HepG2 (cell line): ENCODE data around the gene HDAC3. TPM values are rescaled to one million over a fixed set of nuclear protein-coding genes. Genes with fewer than 3 reads are reported as not detected.

Experiments used
- ATAC-seq: fragments of 200-7000 bp; cut with Tn5 transposase; 3 replicates; pipeline ENCODE4 v1.9.1; 2020; ENCODE audit warnings: mild to moderate bottlenecking, moderate library complexity
- BruUV-seq: library from RNA; stranded (reverse); fragments of 400-500 nt; replicated peaks from 2 replicates; lab custom pipeline; 2021; lab: Mats Ljungman, UMichigan
- CTCF ChIA-PET: fragments of 300-600 bp; formaldehyde crosslinking; extraction: SDS; loops from one replicate; lab custom pipeline; 2021; ENCODE audit warnings: low total read pairs, inconsistent platforms, low intra/inter-chr PET ratio; lab: Yijun Ruan, JAX
- POLR2A ChIA-PET: fragments of 350-600 bp; sonication (Branson Sonifier 250); formaldehyde crosslinking; loops from one replicate; lab custom pipeline; 2020; ENCODE audit warnings: antibody characterized with exemption, inconsistent platforms; lab: Yijun Ruan, JAX
- DNase-seq: peaks from one replicate; pipeline ENCODE4 v3.0.0-alpha.2; 2015; ENCODE audit warnings: low spot score
- FAIRE-seq: peaks from 3 replicates; lab custom pipeline; 2011; peaks lifted over from hg19 to GRCh38; lab: Jason Lieb, UNC
- H2AFZ ChIP-seq: one replicate; pipeline ENCODE4 v1.6.1; 2011; ENCODE audit warnings: low read length, inconsistent platforms
- H3K27ac ChIP-seq: fragments of 300-600 bp; 3 replicates; pipeline ENCODE4 v1.8.0; 2011; ENCODE audit warnings: mixed run types, mild to moderate bottlenecking, mixed read lengths, low read length, inconsistent platforms; ENCODE audit not compliant: insufficient read depth; ENCODE audit errors: extremely low read length
- H3K27me3 ChIP-seq, 2 experiments: fragments of 200-600 bp in 1 of 2; 2 replicates in 1 of 2; 3 replicates in 1 of 2; pipeline versions ENCODE4 v1.6.0 to v1.8.0; 2011; ENCODE audit warnings: low read length in 2 of 2, mild to moderate bottlenecking in 2 of 2, moderate library complexity in 2 of 2, inconsistent platforms in 1 of 2; ENCODE audit not compliant: insufficient read depth in 2 of 2, control insufficient read depth in 1 of 2
- H3K36me3 ChIP-seq, 2 experiments: fragments of 200-600 bp in 1 of 2; replicated peaks in 1 of 2; 2 replicates in 1 of 2; 3 replicates in 1 of 2; pipeline versions ENCODE4 v1.5.1 to v1.8.0; 2011; ENCODE audit warnings: low read length in 2 of 2, inconsistent platforms in 1 of 2; ENCODE audit not compliant: insufficient read depth in 2 of 2, control insufficient read depth in 1 of 2
- H3K4me1 ChIP-seq: 2 replicates; pipeline ENCODE4 v1.5.1; 2012; ENCODE audit warnings: low read length, inconsistent platforms; ENCODE audit not compliant: insufficient read depth
- H3K4me2 ChIP-seq: 2 replicates; pipeline ENCODE4 v1.6.0; 2011; ENCODE audit warnings: low read depth, low read length, inconsistent platforms
- H3K4me3 ChIP-seq, 3 experiments: fragments of 200-600 bp in 1 of 3; sonication (generic), shearing (Covaris generic) in 1 of 3; replicated peaks in 1 of 3; 2 replicates each; pipeline ENCODE4 v1.5.1; 2011 to 2016; ENCODE audit warnings: low read length in 3 of 3, inconsistent platforms in 2 of 3, low read depth in 2 of 3, mild to moderate bottlenecking in 2 of 3, control low read depth in 1 of 3, mixed read lengths in 1 of 3; ENCODE audit not compliant: insufficient read depth in 1 of 3
- H3K79me2 ChIP-seq: one replicate; pipeline ENCODE4 v1.6.1; 2011; ENCODE audit warnings: low read length, inconsistent platforms; ENCODE audit not compliant: insufficient read depth
- H3K9ac ChIP-seq: 2 replicates; pipeline ENCODE4 v1.6.0; 2011; ENCODE audit warnings: mild to moderate bottlenecking, low read depth, low read length, inconsistent platforms; ENCODE audit not compliant: insufficient read depth
- H3K9me3 ChIP-seq: 2 replicates; pipeline ENCODE4 v1.5.1; 2012; ENCODE audit warnings: mild to moderate bottlenecking, low read length
- H4K20me1 ChIP-seq: 2 replicates; pipeline ENCODE4 v1.6.0; 2011; ENCODE audit warnings: inconsistent platforms, mild to moderate bottlenecking, low read length, moderate library complexity; ENCODE audit not compliant: insufficient read depth
- ASH2L ChIP-seq: fragments of 300-600, 200-600 bp; sonication (generic); IDR thresholded peaks from 2 replicates; pipeline ENCODE4 v1.7.0; 2017; ENCODE audit warnings: low read depth, mild to moderate bottlenecking, moderate library complexity, mixed read lengths, low read length; ENCODE audit not compliant: insufficient read length
- HNRNPLL ChIP-seq: fragments of 200-400 bp; formaldehyde crosslinking; IDR thresholded peaks from 2 replicates; pipeline ENCODE4 v1.6.1; 2017; ENCODE audit warnings: mild to moderate bottlenecking, low read depth, low read length; ENCODE audit not compliant: poor library complexity, severe bottlenecking
- NKX3-1 ChIP-seq: sonication (generic); formaldehyde crosslinking; IDR thresholded peaks from 2 replicates; pipeline ENCODE4 v1.5.0; 2020; ENCODE audit warnings: missing genetic modification reagents
- PHF21A ChIP-seq: sonication (generic); formaldehyde crosslinking; IDR thresholded peaks from 2 replicates; pipeline ENCODE4 v1.5.0; 2020; ENCODE audit warnings: mild to moderate bottlenecking, missing genetic modification reagents
- ZFP36L2 ChIP-seq: sonication (generic); formaldehyde crosslinking; IDR thresholded peaks from 2 replicates; pipeline ENCODE4 v1.4.0; 2020; ENCODE audit warnings: missing genetic modification reagents
- ZNF292 ChIP-seq: sonication (generic); formaldehyde crosslinking; IDR thresholded peaks from 2 replicates; pipeline ENCODE4 v1.8.1; 2022; ENCODE audit warnings: mild to moderate bottlenecking, low read depth, missing genetic modification reagents, borderline replicate concordance
- ZNF331 ChIP-seq: sonication (generic); formaldehyde crosslinking; IDR thresholded peaks from 2 replicates; pipeline ENCODE4 v1.4.0; 2020; ENCODE audit warnings: missing genetic modification reagents
- ZNF562 ChIP-seq: sonication (generic); formaldehyde crosslinking; IDR thresholded peaks from 2 replicates; pipeline ENCODE4 v1.8.0; 2022; ENCODE audit warnings: missing genetic modification reagents, borderline replicate concordance
- ZNF597 ChIP-seq: sonication (generic); formaldehyde crosslinking; IDR thresholded peaks from 2 replicates; pipeline ENCODE4 v1.5.0; 2020; ENCODE audit warnings: missing genetic modification reagents
- ZSCAN5A ChIP-seq: sonication (generic); formaldehyde crosslinking; IDR thresholded peaks from 2 replicates; pipeline ENCODE4 v1.8.0; 2022; ENCODE audit warnings: mild to moderate bottlenecking, missing genetic modification reagents, borderline replicate concordance
- WGBS: methylation state at CpG from one replicate; pipeline ENCODE4 v1.1.6; 2017; ENCODE audit warnings: low lambda C conversion rate; 5-methylcytosine and 5-hydroxymethylcytosine counted together
- in situ Hi-C: cut with HindIII; loops from 2 replicates; pipeline ENCODE4 v1.10.0; 2017; ENCODE audit warnings: low pct_unique_long_range_greater_than_20kb; ENCODE audit not compliant: extremely low pct_ligation_motif_present
- intact Hi-C: fragments of 100-400 bp; cut with micrococcal nuclease; formaldehyde crosslinking; loops from one replicate; pipeline ENCODE4 v1.10.0; 2022; ENCODE audit not compliant: unreplicated experiment
- polyA plus RNA-seq, 8 experiments: library from polyadenylated mRNA; depleted of rRNA in 3 of 8; stranded (reverse) in 7 of 8; unstranded in 1 of 8; fragments of >200 nt; fragmentation: Illumina TruSeq in 4 of 8; extraction: Trizol in 4 of 8; gene quantifications; 2 replicates each; pipeline versions ENCODE4 v1.2.1 to v1.2.3, GENCODE V29; 2011 to 2016; ENCODE audit warnings: low read depth in 4 of 8, missing spikeins in 1 of 8, mixed read lengths in 1 of 8; ENCODE audit not compliant: insufficient read depth in 1 of 8
- total RNA-seq, 5 experiments: library from RNA; depleted of rRNA; stranded (reverse); fragments of >200 nt; fragmentation: Illumina TruSeq; extraction: Trizol; gene quantifications; 2 replicates each; pipeline ENCODE4 v1.2.3, GENCODE V29; 2016; ENCODE audit warnings: low read depth in 1 of 5

The HDAC3 gene
- total and polyA plus RNA-seq, 2 of the 13 experiments (the other 11 are each of a cell fraction or from before 2014, with no cell fraction given) = 84.0 to 94.1 TPM

- peak; percentile 33; the same call in 1 of the 3 replicates for ATAC-seq
- Histone ChIP-seq H3K4me2 (no peak overlapping the region), H3K27me3 (no peaks in the 10 kb centered on the region), H2AFZ (no peak overlapping the region), H3K9me3 (no peaks in the 10 kb centered on the region), H3K9ac (no peak overlapping the region), H4K20me1 (no peaks in the 10 kb centered on the region), H3K36me3 (peaks cover 0 to 18% of the 10 kb centered on the region in 2 experiments; a peak in 4 of 5 replicates), H3K27ac (peak overlapping the region; percentile 14), H3K4me1 (peaks cover 33% of the 10 kb centered on the region), H3K79me2 (peaks cover 71% of the 10 kb centered on the region), H3K4me3 (no peak overlapping the region)
- BruUV-seq = no TSS peak
- in situ Hi-C loops = no loop called here
- ChIA-PET CTCF (no interaction called here), POLR2A (interaction anchor here (1.3 to 1.7 kb wide), 2 partner anchors 18 to 35 kb away, joined by 4 to 6 read pairs; no protein-coding TSS in a partner anchor)
- TF ChIP-seq PHF21A (no peak), ZNF562 (CRISPR knock-in tag) (no peak), ZSCAN5A (CRISPR knock-in tag) (no peak), ZNF331 (no peak), ZNF292 (CRISPR knock-in tag) (no peak), ASH2L (no peak), ZNF597 (CRISPR knock-in tag) (no peak), ZFP36L2 (CRISPR knock-in tag) (no peak), NKX3-1 (CRISPR knock-in tag) (no peak), HNRNPLL (no peak)
- no peak for DNase-seq
- intact Hi-C loops = no loop called here
- 79% methylated on average over 3 of the region's 3 CpGs for WGBS
- peak; percentile 15 for FAIRE-seq
Measured at GRCh38 chr5:141598391-141599345, 38.0 kb downstream of the HDAC3 start.
